Measurements from ENCODE around the gene IQSEC1. TPM values are rescaled to one million over a fixed set of nuclear protein-coding genes. Genes with fewer than 3 reads are reported as not detected.

IQSEC1 gene
- total and polyA plus RNA-seq, 4 experiments from 2014 or later = 11.9 to 82.0 (median 62.3) TPM

- H3K9me3 Mint-ChIP-seq = no peaks in the 10 kb centered on the region
- Histone ChIP-seq H3K4me3 (ENCODE audit: low read length in 2 of 2) (no peak overlapping the region), H3K4me1 (ENCODE audit: insufficient read depth, low read length) (peaks cover 2% of the 10 kb centered on the region), H3K27ac (ENCODE audit: low read depth, low read length) (no peak overlapping the region), H3K27me3 (ENCODE audit: insufficient read depth, low read length) (no peaks in the 10 kb centered on the region), H3K9me3 (ENCODE audit: control insufficient read depth in 1 of 2, low read length in 2 of 2) (no peaks in the 10 kb centered on the region), H3K36me3 (ENCODE audit: insufficient read depth, low read length) (peaks cover 71% of the 10 kb centered on the region)
- DNase-seq = no peak
- H3K27ac Mint-ChIP-seq = peak overlapping the region in 3 of 7 donors; percentile 10 to 37 (median 17)
- H3K27me3 Mint-ChIP-seq = no peaks in the 10 kb centered on the region
- ChIA-PET CTCF (ENCODE audit: partially characterized antibody) (interaction anchor here (0.8 kb wide), 1 partner anchor 8 kb away, joined by 3 read pairs; no protein-coding TSS in a partner anchor), POLR2A (ENCODE audit: partially characterized antibody) (no interaction called here)
- no peak overlapping the region for H3K4me3 Mint-ChIP-seq
- intact Hi-C loops (cut with micrococcal nuclease) = no loop called here
- H3K36me3 Mint-ChIP-seq = peaks cover 15 to 56% of the 10 kb centered on the region in 2 donors
- H3K4me1 Mint-ChIP-seq = peaks cover 4 to 7% (median 6%) of the 10 kb centered on the region in 4 donors
Measured at GRCh38 chr3:12939137-12939536, 134.1 kb downstream of the IQSEC1 start.

- no peaks in the 10 kb centered on the region for H3K27me3 Mint-ChIP-seq
- CTCF ChIA-PET (ENCODE audit: partially characterized antibody) = no interaction called here
- POLR2A ChIA-PET (ENCODE audit: partially characterized antibody) = no interaction called here
- H3K4me1 Mint-ChIP-seq = peaks cover 4 to 10% (median 8%) of the 10 kb centered on the region in 4 donors
- Histone ChIP-seq H3K27ac (ENCODE audit: low read depth, low read length) (no peak overlapping the region), H3K36me3 (ENCODE audit: insufficient read depth, low read length) (peaks cover 79% of the 10 kb centered on the region), H3K4me1 (ENCODE audit: insufficient read depth, low read length) (peaks cover 3% of the 10 kb centered on the region), H3K4me3 (ENCODE audit: low read length in 2 of 2) (no peak overlapping the region), H3K9me3 (ENCODE audit: control insufficient read depth in 1 of 2, low read length in 2 of 2) (no peaks in the 10 kb centered on the region), H3K27me3 (ENCODE audit: insufficient read depth, low read length) (no peaks in the 10 kb centered on the region)
- peaks cover 15 to 59% of the 10 kb centered on the region in 2 donors for H3K36me3 Mint-ChIP-seq
- no peak for DNase-seq
- H3K4me3 Mint-ChIP-seq = no peak overlapping the region
- peak overlapping the region in 1 of 7 donors; percentile 53 for H3K27ac Mint-ChIP-seq
- no peaks in the 10 kb centered on the region for H3K9me3 Mint-ChIP-seq
- intact Hi-C loops (cut with micrococcal nuclease) = no loop called here
Measured at GRCh38 chr3:12938258-12938711, 134.9 kb downstream of the IQSEC1 start.

- peaks cover 15 to 64% of the 10 kb centered on the region in 2 donors for H3K36me3 Mint-ChIP-seq
- Histone ChIP-seq H3K4me3 (ENCODE audit: low read length in 2 of 2) (no peak overlapping the region), H3K36me3 (ENCODE audit: insufficient read depth, low read length) (peaks cover 90% of the 10 kb centered on the region), H3K27ac (ENCODE audit: low read depth, low read length) (no peak overlapping the region), H3K9me3 (ENCODE audit: control insufficient read depth in 1 of 2, low read length in 2 of 2) (no peaks in the 10 kb centered on the region), H3K4me1 (ENCODE audit: insufficient read depth, low read length) (peaks cover 18% of the 10 kb centered on the region), H3K27me3 (ENCODE audit: insufficient read depth, low read length) (no peaks in the 10 kb centered on the region)
- intact Hi-C loops (cut with micrococcal nuclease) = no loop called here
- ChIA-PET CTCF (ENCODE audit: partially characterized antibody) (no interaction called here), POLR2A (ENCODE audit: partially characterized antibody) (no interaction called here)
- no peaks in the 10 kb centered on the region for H3K27me3 Mint-ChIP-seq
- no peak for DNase-seq
- H3K27ac Mint-ChIP-seq = no peak overlapping the region
- H3K9me3 Mint-ChIP-seq = no peaks in the 10 kb centered on the region
- H3K4me1 Mint-ChIP-seq = peaks cover 8 to 24% (median 14%) of the 10 kb centered on the region in 4 donors
- H3K4me3 Mint-ChIP-seq = no peak overlapping the region
Measured at GRCh38 chr3:12935861-12936830, 137.1 kb downstream of the IQSEC1 start.

- CTCF ChIA-PET (ENCODE audit: partially characterized antibody) = no interaction called here
- Mint-ChIP-seq H3K9me3 (no peaks in the 10 kb centered on the region), H3K27ac (no peak overlapping the region), H3K36me3 (peaks cover 14 to 61% of the 10 kb centered on the region in 2 donors), H3K4me1 (peaks cover 8 to 28% (median 16%) of the 10 kb centered on the region in 4 donors), H3K27me3 (no peaks in the 10 kb centered on the region), H3K4me3 (no peak overlapping the region)
- DNase-seq = no peak
- intact Hi-C loops (cut with micrococcal nuclease) = no loop called here
- Histone ChIP-seq H3K9me3 (ENCODE audit: control insufficient read depth in 1 of 2, low read length in 2 of 2) (no peaks in the 10 kb centered on the region), H3K27ac (ENCODE audit: low read depth, low read length) (no peak overlapping the region), H3K36me3 (ENCODE audit: insufficient read depth, low read length) (peaks cover 92% of the 10 kb centered on the region), H3K4me1 (ENCODE audit: insufficient read depth, low read length) (peaks cover 25% of the 10 kb centered on the region), H3K27me3 (ENCODE audit: insufficient read depth, low read length) (no peaks in the 10 kb centered on the region), H3K4me3 (ENCODE audit: low read length in 2 of 2) (no peak overlapping the region)
- POLR2A ChIA-PET (ENCODE audit: partially characterized antibody) = no interaction called here
Measured at GRCh38 chr3:12935023-12935860, 138.0 kb downstream of the IQSEC1 start.

GRCh38 chr3:12934431-12934830 lies 138.8 kb downstream of the IQSEC1 start:
- no peaks in the 10 kb centered on the region for H3K9me3 ChIP-seq (ENCODE audit: control insufficient read depth in 1 of 2, low read length in 2 of 2)
- intact Hi-C loops (cut with micrococcal nuclease) = no loop called here
- ChIA-PET POLR2A (ENCODE audit: partially characterized antibody) (no interaction called here), CTCF (ENCODE audit: partially characterized antibody) (no interaction called here)
- no peak for DNase-seq
- H3K27ac ChIP-seq (ENCODE audit: low read depth, low read length) = no peak overlapping the region
- peaks cover 91% of the 10 kb centered on the region for H3K36me3 ChIP-seq (ENCODE audit: insufficient read depth, low read length)
- H3K27me3 Mint-ChIP-seq = no peaks in the 10 kb centered on the region
- H3K9me3 Mint-ChIP-seq = no peaks in the 10 kb centered on the region
- H3K4me3 ChIP-seq (ENCODE audit: low read length in 2 of 2) = no peak overlapping the region
- no peak overlapping the region for H3K4me3 Mint-ChIP-seq
- peaks cover 5 to 33% (median 16%) of the 10 kb centered on the region in 4 donors for H3K4me1 Mint-ChIP-seq
- no peaks in the 10 kb centered on the region for H3K27me3 ChIP-seq (ENCODE audit: insufficient read depth, low read length)
- peaks cover 29% of the 10 kb centered on the region for H3K4me1 ChIP-seq (ENCODE audit: insufficient read depth, low read length)
- H3K36me3 Mint-ChIP-seq = peaks cover 8 to 61% of the 10 kb centered on the region in 2 donors
- peak overlapping the region in 3 of 7 donors; percentile 7 to 63 (median 10) for H3K27ac Mint-ChIP-seq

GRCh38 chr3:12933901-12934300 lies 139.3 kb downstream of the IQSEC1 start:
- peaks cover 6 to 34% (median 19%) of the 10 kb centered on the region in 4 donors for H3K4me1 Mint-ChIP-seq
- ChIA-PET CTCF (ENCODE audit: partially characterized antibody) (no interaction called here), POLR2A (ENCODE audit: partially characterized antibody) (no interaction called here)
- Histone ChIP-seq H3K27me3 (ENCODE audit: insufficient read depth, low read length) (no peaks in the 10 kb centered on the region), H3K4me3 (ENCODE audit: low read length in 2 of 2) (no peak overlapping the region), H3K36me3 (ENCODE audit: insufficient read depth, low read length) (peaks cover 87% of the 10 kb centered on the region), H3K27ac (ENCODE audit: low read depth, low read length) (no peak overlapping the region), H3K4me1 (ENCODE audit: insufficient read depth, low read length) (peaks cover 29% of the 10 kb centered on the region), H3K9me3 (ENCODE audit: control insufficient read depth in 1 of 2, low read length in 2 of 2) (no peaks in the 10 kb centered on the region)
- H3K27ac Mint-ChIP-seq = peak overlapping the region in 1 of 7 donors; percentile 12
- no peaks in the 10 kb centered on the region for H3K9me3 Mint-ChIP-seq
- H3K36me3 Mint-ChIP-seq = peaks cover 9 to 57% of the 10 kb centered on the region in 2 donors
- H3K27me3 Mint-ChIP-seq = no peaks in the 10 kb centered on the region
- H3K4me3 Mint-ChIP-seq = no peak overlapping the region
- intact Hi-C loops (cut with micrococcal nuclease) = no loop called here
- no peak for DNase-seq

- Histone ChIP-seq H3K4me1 (ENCODE audit: insufficient read depth, low read length) (peaks cover 29% of the 10 kb centered on the region), H3K36me3 (ENCODE audit: insufficient read depth, low read length) (peaks cover 80% of the 10 kb centered on the region), H3K9me3 (ENCODE audit: control insufficient read depth in 1 of 2, low read length in 2 of 2) (no peaks in the 10 kb centered on the region), H3K27me3 (ENCODE audit: insufficient read depth, low read length) (no peaks in the 10 kb centered on the region), H3K27ac (ENCODE audit: low read depth, low read length) (no peak overlapping the region), H3K4me3 (ENCODE audit: low read length in 2 of 2) (no peak overlapping the region)
- Mint-ChIP-seq H3K27me3 (no peaks in the 10 kb centered on the region), H3K36me3 (peaks cover 12 to 51% of the 10 kb centered on the region in 2 donors), H3K4me3 (no peak overlapping the region), H3K27ac (no peak overlapping the region), H3K9me3 (no peaks in the 10 kb centered on the region), H3K4me1 (peaks cover 7 to 35% (median 21%) of the 10 kb centered on the region in 4 donors)
- no peak for DNase-seq
- ChIA-PET POLR2A (ENCODE audit: partially characterized antibody) (no interaction called here), CTCF (ENCODE audit: partially characterized antibody) (no interaction called here)
- intact Hi-C loops (cut with micrococcal nuclease) = no loop called here
Measured at GRCh38 chr3:12932754-12933153, 140.5 kb downstream of the IQSEC1 start.

Data from CD4-positive, alpha-beta memory T cell (primary cell).